Daoy (cell line): ENCODE data around the gene ID3. TPM values are rescaled to one million over a fixed set of nuclear protein-coding genes. Genes with fewer than 3 reads are reported as not detected.
A peak's percentile ranks its signal among the peaks of the same experiment; 100 is the strongest.
"Not testable (repeated sequence)": the region's sequence is repeated elsewhere in the genome, so short reads cannot be mapped to it uniquely, and the experiment has no call there.

Experiments used
- DNase-seq: peaks from one replicate; pipeline ENCODE4 v3.0.0-alpha.2; 2015; ENCODE audit warnings: low read depth
- total RNA-seq: library from RNA; depleted of rRNA; stranded (reverse); fragments of >200 nt; shearing (Covaris generic); gene quantifications from 2 replicates; pipeline ENCODE4 v1.2.3, GENCODE V29; 2014

Gene ID3
- total RNA-seq, 1 experiment from 2014 or later = 372 TPM

GRCh38 chr1:23589585-23589986, 30.3 kb upstream of the ID3 start:
- no peak for DNase-seq

DNA sequence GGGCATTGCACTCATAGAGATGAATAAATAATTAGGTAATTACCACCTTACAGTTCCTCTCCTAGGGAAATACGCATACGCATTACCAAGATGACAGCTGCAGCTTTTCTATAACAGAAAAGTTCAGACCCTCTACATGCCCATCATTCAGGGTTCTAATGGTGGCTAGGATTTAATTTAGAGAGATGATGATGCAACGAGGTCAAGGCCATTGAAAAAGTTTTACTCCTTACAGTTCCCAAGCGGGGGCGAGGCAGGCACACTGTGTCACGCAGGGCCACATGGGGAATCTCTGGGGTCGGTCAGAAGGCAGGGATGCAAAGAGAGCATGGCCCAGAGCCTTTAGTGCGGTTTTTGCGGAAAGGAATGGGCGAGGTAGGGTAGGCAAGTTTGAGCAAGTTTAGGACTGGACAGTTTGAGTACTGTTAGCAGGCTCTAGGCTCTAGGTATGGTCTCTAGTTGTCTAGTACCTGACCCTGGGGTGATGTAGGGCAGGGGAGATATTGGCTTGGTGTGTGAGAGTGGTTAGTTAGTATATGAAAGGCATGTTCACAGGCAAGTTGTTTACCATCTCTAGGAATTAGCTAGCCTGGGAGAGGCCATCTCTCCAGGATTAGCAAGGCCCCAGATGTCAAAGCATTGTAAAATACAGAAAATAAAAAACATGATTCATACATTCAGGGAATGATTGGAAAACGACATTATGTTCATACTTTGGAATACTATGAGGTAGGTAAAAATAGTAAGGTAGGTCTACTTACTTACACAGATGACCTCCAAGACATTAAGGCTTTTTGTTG, 29.6 kb upstream of the ID3 start:
- DNase-seq = no peak

GRCh38 chr1:23585321-23586022, 26.2 kb upstream of the ID3 start:
- DNase-seq = peak; percentile 80

DNA sequence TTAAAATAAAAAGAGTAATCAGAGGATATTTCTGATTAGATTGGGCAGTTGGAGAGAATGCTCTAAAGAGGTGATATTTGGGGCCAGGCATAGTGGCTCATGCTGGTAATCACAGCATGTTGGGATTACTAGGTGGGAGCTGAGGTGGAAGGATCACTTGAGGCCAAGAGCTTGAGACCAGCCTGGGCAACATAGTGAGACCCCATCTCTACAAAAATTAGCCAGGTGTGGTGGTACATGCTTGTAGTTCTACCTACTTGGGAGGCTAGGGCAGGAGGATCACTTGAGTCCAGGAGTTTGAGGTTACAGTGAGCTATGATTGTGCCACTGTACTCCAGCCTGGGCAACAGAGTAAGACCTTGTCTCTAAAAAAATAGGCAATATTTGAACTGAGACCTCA, 24.4 kb upstream of the ID3 start:
- DNase-seq = not testable (repeated sequence)

DNA sequence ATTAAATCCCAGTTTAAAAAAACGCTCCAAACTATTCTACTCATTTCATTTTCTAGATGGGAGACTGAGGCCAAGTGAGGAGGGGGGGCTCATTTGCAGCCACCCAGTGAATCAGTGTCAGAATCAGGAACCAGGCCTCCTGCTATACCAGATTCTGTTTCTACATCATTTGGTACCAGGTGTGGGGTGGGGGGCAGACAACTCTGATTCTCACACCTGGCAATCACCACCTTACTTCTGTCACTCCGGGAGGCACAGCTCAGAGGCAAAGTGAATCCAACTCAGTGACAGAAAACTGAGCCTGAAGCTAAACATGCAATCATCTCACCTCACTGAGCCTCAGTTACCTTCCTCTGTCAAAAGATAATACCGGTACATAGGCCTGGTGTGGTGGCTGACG, 23.5 kb upstream of the ID3 start:
- DNase-seq = no peak

- DNase-seq = no peak
These were observed 21.9 kb upstream of the ID3 start for GRCh38 chr1:23581219-23581618.

DNA sequence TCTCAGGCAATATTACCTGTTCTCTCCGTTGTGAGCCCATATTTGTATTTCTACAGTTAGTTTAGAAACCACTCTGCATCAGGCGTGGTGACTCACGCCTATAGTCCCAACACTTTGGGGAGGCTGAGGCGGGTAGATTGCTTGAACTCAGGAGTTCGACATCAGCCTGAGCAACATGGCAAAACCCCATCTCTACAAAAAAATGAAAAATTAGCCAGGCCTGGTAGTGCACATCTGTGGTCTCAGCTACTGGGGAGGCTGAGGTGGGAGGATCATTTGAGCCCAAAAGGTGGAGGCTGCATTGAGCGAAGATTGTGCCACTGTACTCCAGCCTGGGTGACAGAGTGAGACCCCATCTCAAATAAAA, 19.7 kb upstream of the ID3 start:
- DNase-seq = no peak

GRCh38 chr1:23578311-23578996, 19.2 kb upstream of the ID3 start:
- no peak for DNase-seq

DNA sequence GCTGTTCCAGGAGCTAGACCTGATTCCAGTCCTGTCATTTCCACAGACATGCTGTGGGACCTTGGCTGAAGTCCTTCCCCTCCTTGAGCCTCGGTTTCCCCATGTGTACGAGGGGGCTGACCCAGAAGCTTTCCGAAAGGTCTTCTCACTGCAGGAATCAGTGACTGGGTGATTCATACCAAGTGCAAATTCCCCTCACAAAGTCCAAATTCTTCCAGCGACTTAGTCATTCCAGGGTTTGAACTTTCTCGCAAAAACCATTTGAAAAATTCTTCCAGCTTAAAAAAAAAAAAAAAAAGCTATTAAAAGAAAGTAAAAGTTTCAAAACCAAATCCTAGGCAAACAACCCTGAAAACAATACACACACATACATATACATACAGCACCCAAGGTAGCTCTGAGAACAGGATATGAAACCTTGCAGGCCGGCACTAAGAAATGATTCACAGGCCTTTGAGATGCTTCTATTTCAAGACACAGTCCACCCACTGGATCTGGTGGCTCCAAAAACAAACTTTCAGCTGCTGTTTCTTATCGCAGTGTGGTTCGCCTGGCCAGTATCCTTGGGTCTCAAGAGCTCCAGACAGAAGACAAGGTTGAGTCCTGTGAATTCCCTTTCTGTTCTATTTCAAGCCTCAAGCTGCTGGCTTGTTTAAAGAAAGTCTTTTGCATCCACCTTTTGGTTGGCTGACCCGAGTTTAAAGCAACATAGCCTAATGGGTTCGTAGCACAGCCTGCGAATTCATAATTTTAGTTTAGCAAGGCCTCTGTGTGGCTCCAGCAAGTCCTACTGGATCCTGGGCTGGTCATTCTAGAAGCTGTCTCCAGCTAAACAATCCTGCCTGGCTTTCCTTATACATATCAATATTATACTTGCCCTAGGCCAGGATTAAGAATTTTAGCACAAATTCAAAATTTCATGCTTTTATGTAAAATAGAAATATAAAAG, 18.0 kb upstream of the ID3 start:
- peak; percentile 84 for DNase-seq

DNA sequence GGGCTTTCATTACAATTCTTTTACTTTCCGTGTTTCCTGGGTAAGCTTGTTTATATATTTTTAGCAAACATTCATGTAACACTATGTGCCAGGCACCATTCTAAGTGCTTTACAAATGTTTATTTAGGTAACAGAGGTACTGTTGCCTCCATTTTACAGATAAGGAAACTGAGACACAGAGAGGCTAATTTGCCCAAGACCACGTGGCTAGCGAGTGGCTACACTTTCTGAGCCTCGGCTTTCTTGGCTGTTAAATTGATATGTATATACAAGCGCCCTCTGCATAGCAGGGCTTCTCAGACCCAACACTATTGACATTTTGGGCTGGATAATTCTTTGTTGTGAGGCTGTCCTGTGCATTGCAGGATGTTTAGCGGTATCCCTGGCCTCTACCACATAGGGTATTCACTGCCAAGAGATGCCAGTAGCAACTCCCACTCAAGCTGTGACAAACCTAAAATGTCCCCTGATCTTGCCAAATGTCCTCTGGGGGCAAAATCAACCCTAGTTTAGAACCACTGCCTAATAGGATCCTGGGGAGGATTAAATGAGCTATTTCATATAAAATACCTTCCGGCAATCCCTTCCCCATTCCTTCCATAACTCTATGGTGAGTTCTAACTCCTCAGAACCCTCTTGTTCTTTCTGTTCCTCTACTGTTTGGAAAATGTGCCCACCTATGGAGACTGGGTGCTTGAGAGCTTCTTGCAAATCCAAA, 17.2 kb upstream of the ID3 start:
- no peak for DNase-seq

GRCh38 chr1:23575226-23575810, 16.0 kb upstream of the ID3 start:
- no peak for DNase-seq

DNA sequence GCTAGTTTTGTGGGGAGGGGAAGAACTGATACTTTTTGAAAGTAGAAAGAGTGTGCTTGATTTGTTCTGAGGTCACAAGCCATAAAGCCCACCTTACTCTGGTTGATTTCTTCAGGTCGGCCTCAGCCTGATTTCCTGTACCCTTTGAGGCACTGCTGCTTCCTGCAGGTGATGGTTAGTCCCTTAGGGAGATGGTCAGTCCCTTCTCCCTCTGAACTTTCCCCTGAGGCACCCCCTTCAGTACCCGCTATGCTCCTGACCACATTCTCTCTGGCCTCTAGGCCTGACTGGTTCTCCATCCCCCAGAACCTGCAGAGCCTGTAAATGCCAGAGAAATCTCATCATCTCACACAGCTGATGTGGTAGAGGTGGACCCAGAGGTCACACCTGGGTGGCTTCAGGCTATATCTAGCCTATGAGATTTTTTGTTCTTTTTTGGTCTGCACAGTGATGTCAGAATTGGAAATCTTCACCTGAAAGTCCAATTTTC, 15.0 kb upstream of the ID3 start:
- DNase-seq = no peak

DNA sequence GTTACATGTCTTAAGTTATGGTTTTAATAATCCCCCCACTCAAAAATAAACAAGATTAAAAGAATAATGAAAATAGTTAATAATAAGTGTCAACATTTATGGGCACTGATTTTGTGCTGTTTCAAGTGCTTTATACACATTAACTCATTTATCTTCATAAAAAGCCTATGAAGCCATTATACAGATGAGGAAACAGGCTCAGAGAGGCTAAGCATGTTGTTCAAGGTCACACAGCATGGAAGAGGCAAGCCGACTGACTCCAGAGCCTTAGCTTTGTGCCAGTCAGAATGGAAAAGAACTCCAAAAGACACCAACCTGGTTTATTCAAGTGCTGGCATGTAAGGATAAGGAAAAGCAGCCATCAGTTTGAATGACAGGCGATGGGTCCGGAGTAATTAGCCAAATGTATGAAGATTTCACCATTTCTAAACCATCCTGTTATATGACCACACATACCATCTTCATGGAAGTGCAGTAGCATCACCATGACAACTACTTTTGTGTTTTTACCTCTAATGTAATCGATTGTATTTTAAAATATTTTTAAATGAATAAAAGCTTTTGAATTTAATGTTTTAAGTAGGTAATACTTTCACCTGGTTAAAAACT, 14.4 kb upstream of the ID3 start:
- DNase-seq = no peak

GRCh38 chr1:23571465-23571864, 12.2 kb upstream of the ID3 start:
- DNase-seq = no peak

DNA sequence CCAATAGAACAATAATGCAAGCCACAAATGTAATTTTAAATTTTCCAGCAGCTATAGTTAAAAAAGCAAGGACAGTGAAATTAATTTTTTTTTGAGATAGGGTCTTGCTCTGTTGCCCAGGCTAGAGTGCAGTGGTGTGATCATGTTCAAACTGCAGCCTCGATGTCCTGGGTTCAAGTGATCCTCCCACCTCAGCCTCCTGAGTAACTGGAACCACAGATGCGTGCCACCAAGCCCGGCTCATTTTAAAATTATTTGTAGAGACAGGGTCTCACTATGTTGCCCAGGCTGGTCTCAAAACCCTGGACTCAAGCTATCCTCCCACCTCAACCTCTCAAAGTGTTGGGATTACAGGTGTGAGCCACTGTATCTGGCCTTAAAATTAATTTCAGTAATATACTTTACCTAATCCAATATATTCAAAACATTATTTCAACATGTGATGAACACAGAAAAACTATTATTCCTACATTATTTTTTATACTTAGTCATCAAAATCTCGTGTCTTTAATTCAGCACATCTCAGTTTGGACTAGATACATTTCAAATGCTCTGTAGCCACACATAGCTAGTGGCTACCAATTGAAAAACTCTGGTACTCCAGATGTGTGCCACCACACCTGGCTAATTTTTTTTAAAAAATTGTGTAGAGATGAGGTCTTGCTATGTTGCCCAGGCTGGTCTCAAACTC, 10.8 kb upstream of the ID3 start:
- DNase-seq = no peak

DNA sequence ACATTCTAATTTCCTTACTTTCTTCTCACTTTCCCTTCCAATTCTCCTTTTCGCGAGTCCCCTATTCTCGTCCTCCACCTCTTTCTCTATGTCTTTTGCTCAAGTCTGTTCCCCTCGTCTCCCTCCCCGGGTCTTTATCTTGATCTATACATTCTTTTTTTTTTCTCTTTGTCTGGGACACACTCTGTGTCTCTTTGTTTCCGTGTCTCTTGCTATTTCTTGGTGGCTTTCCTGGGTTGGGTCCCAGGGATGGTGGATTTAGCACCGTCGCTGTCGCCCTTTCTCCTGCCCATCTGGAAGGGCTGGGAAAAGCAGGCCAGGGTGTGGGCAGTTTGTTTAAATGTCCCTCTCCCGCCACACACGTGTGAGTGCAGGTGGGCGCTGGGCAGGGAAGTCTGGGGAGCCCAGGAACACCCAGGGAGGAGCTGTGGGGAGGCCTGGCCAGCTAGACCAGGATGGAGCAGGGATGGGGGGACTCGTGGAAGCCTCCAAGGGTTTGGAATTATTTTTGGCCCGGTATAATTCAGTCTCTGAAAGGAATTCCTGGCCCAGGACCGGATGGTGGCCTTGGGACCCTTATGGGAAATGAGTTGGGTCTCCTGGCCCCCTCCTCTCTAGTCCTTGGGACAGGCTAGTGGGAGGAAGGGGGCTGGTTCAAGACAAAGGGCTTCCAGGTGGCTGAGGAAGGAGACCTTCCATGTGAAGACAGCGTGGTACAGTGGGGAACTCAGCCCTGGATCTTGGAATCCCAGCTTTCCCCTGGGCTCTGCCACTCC, 9.5 kb upstream of the ID3 start:
- DNase-seq = no peak

DNA sequence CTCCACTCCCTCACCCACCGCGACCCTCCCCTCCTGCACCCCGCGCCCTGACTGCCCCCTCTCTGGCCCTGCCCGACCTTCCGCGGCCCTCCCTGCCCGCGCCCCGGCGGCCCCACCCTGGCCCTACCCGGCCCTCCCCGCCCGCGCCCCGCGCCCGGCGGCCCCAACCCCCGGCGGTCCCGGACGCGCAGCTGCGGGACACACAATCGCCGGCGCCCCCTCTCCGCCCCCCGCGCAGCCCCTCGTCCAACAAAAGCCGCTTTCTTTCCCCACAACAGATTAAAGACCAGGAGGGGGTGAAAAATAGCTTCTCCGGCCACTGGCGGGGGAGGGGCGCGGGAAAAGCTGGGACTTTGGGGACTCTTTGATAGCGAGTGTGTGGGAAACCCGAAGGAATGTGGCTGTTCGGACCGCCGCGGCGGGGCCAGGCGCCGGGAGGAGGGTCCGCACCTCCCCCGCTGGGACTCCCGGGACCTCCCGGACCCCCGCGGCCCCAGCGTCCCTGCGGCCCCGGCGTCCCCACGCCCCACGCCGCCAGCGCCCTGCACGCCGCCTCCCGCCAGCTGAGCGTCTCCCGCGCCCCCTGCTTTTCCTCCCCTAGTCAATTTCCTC, 8.8 kb upstream of the ID3 start:
- DNase-seq = no peak

DNA sequence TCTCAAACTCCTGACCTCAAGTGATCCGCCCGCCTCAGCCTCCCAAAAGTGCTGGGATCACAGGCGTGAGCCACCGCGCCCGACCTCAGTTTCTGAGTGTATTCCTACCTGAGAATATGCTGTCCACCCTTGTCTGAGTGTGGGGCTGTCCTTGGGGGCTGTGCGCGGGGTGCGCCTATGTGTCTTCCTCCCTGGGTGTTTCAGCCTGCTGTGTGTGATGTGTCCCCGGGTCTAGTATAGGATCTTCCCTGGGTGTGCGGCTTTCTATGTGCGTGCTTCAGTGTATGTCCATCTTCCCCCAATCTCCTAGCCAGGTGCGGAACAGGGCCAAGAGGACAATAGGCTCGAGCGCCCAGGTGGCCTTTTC, 8.3 kb upstream of the ID3 start:
- no peak for DNase-seq
